Testis (tissue), 3 donors: ENCODE results near the gene SART1. TPM values are rescaled to one million over a fixed set of nuclear protein-coding genes. Genes with fewer than 3 reads are reported as not detected.
"Not testable (repeated sequence)": the region's sequence is repeated elsewhere in the genome, so short reads cannot be mapped to it uniquely, and the experiment has no call there.

Experiments
- DNase-seq: peaks from one replicate; pipeline ENCODE4 v3.0.0-alpha.2; 2019
- H3K27ac ChIP-seq, 2 donors: fragments of 200-600 bp; sonication (generic); one replicate each; pipeline ENCODE4 v1.5.1; 2019
- H3K27me3 ChIP-seq: fragments of 200-600 bp; sonication (generic); one replicate; pipeline ENCODE4 v1.5.1; 2019
- H3K36me3 ChIP-seq: fragments of 200-600 bp; sonication (generic); one replicate; pipeline ENCODE4 v1.5.1; 2017; ENCODE audit warnings: low read depth; ENCODE audit errors: missing control alignments
- H3K4me1 ChIP-seq: fragments of 200-600 bp; sonication (generic); one replicate; pipeline ENCODE4 v1.5.1; 2019
- H3K4me3 ChIP-seq, 2 donors: fragments of 200-600 bp; sonication (generic); one replicate each; pipeline ENCODE4 v1.5.1; 2017 to 2019
- H3K9me3 ChIP-seq: fragments of 200-600 bp; sonication (generic); one replicate; pipeline ENCODE4 v1.5.1; 2017
- CTCF ChIP-seq, 3 experiments: fragments of 450-650 bp in 2 of 3; fragments of 200-600 bp in 1 of 3; sonication (generic) in 1 of 3; IDR thresholded peaks; one replicate each; pipeline ENCODE4 v1.5.1; 2016 to 2019; ENCODE audit warnings: antibody characterized with exemption in 3 of 3, mild to moderate bottlenecking in 2 of 3, moderate library complexity in 1 of 3
- POLR2A ChIP-seq: fragments of 450-650 bp; IDR thresholded peaks from one replicate; pipeline ENCODE4 v1.6.1; 2017; ENCODE audit warnings: antibody characterized with exemption, mild to moderate bottlenecking, moderate library complexity
- WGBS, 2 donors: methylation state at CpG; one replicate each; pipeline ENCODE4 v1.1.5; 2018; 5-methylcytosine and 5-hydroxymethylcytosine counted together
- intact Hi-C: fragments of 100-400 bp; cut with DNase I; formaldehyde crosslinking; loops from one replicate; pipeline ENCODE4 v1.15.1; 2023; ENCODE audit warnings: low total_unique reads
- polyA plus RNA-seq: library from polyadenylated mRNA; stranded (reverse); fragments of 350-450 nt; fragmentation: Illumina TruSeq; extraction: RNeasy Lipid Tissue Mini Kit (QIAGEN cat#74804); gene quantifications from one replicate; pipeline ENCODE4 v1.2.3, GENCODE V29; 2014; ENCODE audit warnings: low read depth, low replicate concordance; ENCODE audit not compliant: insufficient read depth
- total RNA-seq, 2 donors: library from RNA; depleted of rRNA; stranded (reverse); fragments of >200 nt; gene quantifications; one replicate each; pipeline ENCODE4 v1.2.3, GENCODE V29; 2016

Gene SART1
- total and polyA plus RNA-seq, 3 donors from 2014 or later, result 56.8 to 102 (median 81.1) TPM

- no peak for DNase-seq
- no peaks in the 10 kb centered on the region for H3K36me3 ChIP-seq
- no peaks in the 10 kb centered on the region for H3K9me3 ChIP-seq
- no peaks in the 10 kb centered on the region for H3K27me3 ChIP-seq
- 87 to 92% methylated on average over 18 to 25 of the region's 25 CpGs for WGBS, 2 donors
- no peak overlapping the region for H3K4me3 ChIP-seq
- no peak for TF ChIP-seq POLR2A
- no peak for TF ChIP-seq CTCF (IDR thresholded peaks at IDR 0.05)
- intact Hi-C loops, result no loop called here
- H3K4me1 ChIP-seq, result peaks cover 6% of the 10 kb centered on the region
- no peak overlapping the region for H3K27ac ChIP-seq
Measured at GRCh38 chr11:66020618-66021357, 59.3 kb downstream of the SART1 start.

- DNase-seq, result peak; percentile 84
- 14 to 17% methylated on average over 28 to 46 of the region's 46 CpGs for WGBS, 2 donors
- Histone ChIP-seq H3K4me3 (peak overlapping the region; percentile 27), H3K36me3 (no peaks in the 10 kb centered on the region), H3K27ac (no peak overlapping the region), H3K27me3 (no peaks in the 10 kb centered on the region), H3K4me1 (peaks cover 6% of the 10 kb centered on the region), H3K9me3 (no peaks in the 10 kb centered on the region)
- TF ChIP-seq POLR2A (no peak), CTCF (IDR thresholded peaks at IDR 0.05) (peak; percentile 74 to 95 (median 91))
- intact Hi-C loops, result no loop called here
Measured at GRCh38 chr11:66022401-66023185, 61.1 kb downstream of the SART1 start.

GRCh38 chr11:66023186-66023440, 61.6 kb downstream of the SART1 start:
- H3K4me3 ChIP-seq, H3K27me3 ChIP-seq, H3K27ac ChIP-seq, H3K9me3 ChIP-seq, DNase-seq, H3K36me3 ChIP-seq, H3K4me1 ChIP-seq, intact Hi-C loops: not testable (repeated sequence)
- WGBS, 2 donors, result 75 to 77% methylated on average over 5 of the region's 5 CpGs

- whole genome bisulfite sequencing, 2 donors, result 88 to 91% methylated on average over 18 of the region's 18 CpGs
- intact Hi-C loops, result no loop called here
- no peaks in the 10 kb centered on the region for H3K27me3 ChIP-seq
Measured at GRCh38 chr11:66026017-66026529, 64.5 kb downstream of the SART1 start, which contains the start of gene CATSPER1. TSS of gene CATSPER1 (minus strand) at chr11:66026479. CDS start at chr11:66026379, 100 bp downstream.

More at GRCh38 chr11:66026017-66026529, 64.5 kb downstream of the SART1 start, which contains the start of gene CATSPER1:
- TF ChIP-seq CTCF (IDR thresholded peaks at IDR 0.05), result no peak
- TF ChIP-seq POLR2A, result no peak
- Histone ChIP-seq H3K36me3 (no peaks in the 10 kb centered on the region), H3K27ac (no peak within 1 kb of the TSS), H3K9me3 (no peaks in the 10 kb centered on the region), H3K4me3 (no peak within 1 kb of the TSS), H3K4me1 (peaks cover 6% of the 10 kb centered on the region)
- no peak for DNase-seq

Other genes starting within 250 kb of the SART1 start
- gene KAT5, start 249.5 kb upstream of the SART1 start, total RNA-seq, result 100 to 1,000 TPM; 101 to 121 TPM
- 154 TPM for gene KAT5, start 249.5 kb upstream of the SART1 start, polyA plus RNA-seq
- gene RNASEH2C, start 240.9 kb upstream of the SART1 start, total RNA-seq, result 10 to 100 TPM; 70.9 to 71.1 TPM
- 29.1 TPM for gene RNASEH2C, start 240.9 kb upstream of the SART1 start, polyA plus RNA-seq
- gene AP5B1, start 180.8 kb upstream of the SART1 start, total RNA-seq, result 10 to 100 TPM; 13.5 to 14.8 TPM
- gene AP5B1, start 180.8 kb upstream of the SART1 start, polyA plus RNA-seq, result 4.5 TPM
- gene OVOL1, start 174.7 kb upstream of the SART1 start, total RNA-seq, result 10 to 100 TPM; 27.6 to 33.9 TPM
- gene OVOL1, start 174.7 kb upstream of the SART1 start, polyA plus RNA-seq, result 72.4 TPM
- 1 to 10 TPM; 3.2 to 4.0 TPM for gene SNX32, start 127.8 kb upstream of the SART1 start, total RNA-seq
- 4.9 TPM for gene SNX32, start 127.8 kb upstream of the SART1 start, polyA plus RNA-seq
- gene CFL1, start 103.6 kb upstream of the SART1 start, total RNA-seq, result 100 to 1,000 TPM; 522 to 570 TPM
- 647 TPM for gene CFL1, start 103.6 kb upstream of the SART1 start, polyA plus RNA-seq
- gene MUS81, start 101.3 kb upstream of the SART1 start, total RNA-seq, result 10 to 100 TPM; 57.2 to 74.0 TPM
- 49.9 TPM for gene MUS81, start 101.3 kb upstream of the SART1 start, polyA plus RNA-seq
- gene EFEMP2, start 88.9 kb upstream of the SART1 start, total RNA-seq, result 10 to 100 TPM; 47.4 to 52.4 TPM
- gene EFEMP2, start 88.9 kb upstream of the SART1 start, polyA plus RNA-seq, result 100 TPM
- 1 to 10 TPM in 1 of 2 donors, under 1 TPM in 1; 0.71 to 2.7 TPM for gene CTSW, start 81.9 kb upstream of the SART1 start, total RNA-seq
- 4.4 TPM for gene CTSW, start 81.9 kb upstream of the SART1 start, polyA plus RNA-seq
- 100 to 1,000 TPM; 144 to 149 TPM for gene FIBP, start 73.3 kb upstream of the SART1 start, total RNA-seq
- gene FIBP, start 73.3 kb upstream of the SART1 start, polyA plus RNA-seq, result 131 TPM
- gene CCDC85B, start 71.1 kb upstream of the SART1 start, total RNA-seq, result 100 to 1,000 TPM in 1 of 2 donors, 10 to 100 TPM in 1; 77.1 to 102 TPM
- gene CCDC85B, start 71.1 kb upstream of the SART1 start, polyA plus RNA-seq, result 17.1 TPM
- gene FOSL1, start 61.3 kb upstream of the SART1 start, total RNA-seq, result 1 to 10 TPM; 1.7 to 2.0 TPM
- 1.7 TPM for gene FOSL1, start 61.3 kb upstream of the SART1 start, polyA plus RNA-seq
- 10 to 100 TPM; 54.4 to 54.8 TPM for gene C11orf68, start 42.7 kb upstream of the SART1 start, total RNA-seq
- 89.2 TPM for gene C11orf68, start 42.7 kb upstream of the SART1 start, polyA plus RNA-seq
- gene DRAP1, start 42.3 kb upstream of the SART1 start, total RNA-seq, result 100 to 1,000 TPM; 215 to 243 TPM
- 304 TPM for gene DRAP1, start 42.3 kb upstream of the SART1 start, polyA plus RNA-seq
- 1 to 10 TPM; 5.4 to 5.5 TPM for gene TSGA10IP, start 16.3 kb upstream of the SART1 start, total RNA-seq
- 17.8 TPM for gene TSGA10IP, start 16.3 kb upstream of the SART1 start, polyA plus RNA-seq
- 10 to 100 TPM; 43.2 to 46.5 TPM for gene EIF1AD, start 40.4 kb downstream of the SART1 start, total RNA-seq
- gene EIF1AD, start 40.4 kb downstream of the SART1 start, polyA plus RNA-seq, result 42.5 TPM
- 100 to 1,000 TPM; 105 to 133 TPM for gene BANF1, start 40.8 kb downstream of the SART1 start, total RNA-seq
- gene BANF1, start 40.8 kb downstream of the SART1 start, polyA plus RNA-seq, result 193 TPM
- 10 to 100 TPM in 1 of 2 donors, 1 to 10 TPM in 1; 6.6 to 11.9 TPM for gene CST6, start 50.3 kb downstream of the SART1 start, total RNA-seq
- 3.0 TPM for gene CST6, start 50.3 kb downstream of the SART1 start, polyA plus RNA-seq
- 10 to 100 TPM in 1 of 2 donors, 1 to 10 TPM in 1; 8.9 to 12.5 TPM for gene CATSPER1, start 64.7 kb downstream of the SART1 start, total RNA-seq
- 33.7 TPM for gene CATSPER1, start 64.7 kb downstream of the SART1 start, polyA plus RNA-seq
- gene GAL3ST3, start 87.4 kb downstream of the SART1 start, total RNA-seq, result 1 to 10 TPM; 2.0 to 4.0 TPM
- 0.84 TPM for gene GAL3ST3, start 87.4 kb downstream of the SART1 start, polyA plus RNA-seq
- 100 to 1,000 TPM; 307 to 315 TPM for gene SF3B2, start 90.6 kb downstream of the SART1 start, total RNA-seq
- gene SF3B2, start 90.6 kb downstream of the SART1 start, polyA plus RNA-seq, result 341 TPM
- 100 to 1,000 TPM; 130 to 131 TPM for gene PACS1, start 108.5 kb downstream of the SART1 start, total RNA-seq
- 111 TPM for gene PACS1, start 108.5 kb downstream of the SART1 start, polyA plus RNA-seq